ENCODE measurements around the gene ACMSD. TPM values are rescaled to one million over a fixed set of nuclear protein-coding genes. Genes with fewer than 3 reads are reported as not detected.
"Not testable (repeated sequence)": the region's sequence is repeated elsewhere in the genome, so short reads cannot be mapped to it uniquely, and the experiment has no call there.

The ACMSD gene
- not detected for total RNA-seq
- long read RNA-seq, donor 1, partial matches to known transcripts: 0 of 1 reads
- long read RNA-seq, donor 1, other reads (novel, unspliced or antisense): 1 of 1 reads
- long read RNA-seq, donor 2: 0 reads

- intact Hi-C loops (cut with DNase I): no loop called here
- DNase-seq (ENCODE audit: low spot score): no peak
Observed at GRCh38 chr2:134838143-134838620, at the start of gene ACMSD. Gene ACMSD (plus strand): TSS chr2:134838616. CDS start chr2:134838683, 67 bp downstream.

GRCh38 chr2:134790487-134790886 lies 47.9 kb upstream of the ACMSD start:
- DNase-seq (ENCODE audit: low spot score): no peak
- intact Hi-C loops (cut with DNase I): no loop called here

DNA sequence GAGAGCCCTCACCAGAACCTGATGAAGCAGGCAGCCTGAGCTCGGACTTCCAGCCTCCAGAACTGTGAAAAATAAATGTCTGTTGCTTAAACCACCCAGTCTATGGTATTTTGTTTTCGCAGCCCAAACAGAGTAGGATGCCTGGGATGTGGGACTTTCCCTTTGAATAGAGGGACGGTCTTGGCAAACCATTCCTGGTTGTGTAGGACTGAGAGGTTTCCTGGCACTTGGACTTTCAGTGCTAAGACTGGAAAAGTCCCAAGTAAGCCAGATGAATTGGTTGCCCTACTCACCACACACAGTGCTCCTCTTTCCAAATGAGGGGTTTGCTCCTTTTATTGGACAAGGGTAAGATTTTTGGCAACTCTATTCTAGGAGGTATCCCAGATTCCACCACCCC lies 46.8 kb upstream of the ACMSD start:
- DNase-seq (ENCODE audit: low spot score): no peak
- intact Hi-C loops (cut with DNase I): no loop called here

DNA sequence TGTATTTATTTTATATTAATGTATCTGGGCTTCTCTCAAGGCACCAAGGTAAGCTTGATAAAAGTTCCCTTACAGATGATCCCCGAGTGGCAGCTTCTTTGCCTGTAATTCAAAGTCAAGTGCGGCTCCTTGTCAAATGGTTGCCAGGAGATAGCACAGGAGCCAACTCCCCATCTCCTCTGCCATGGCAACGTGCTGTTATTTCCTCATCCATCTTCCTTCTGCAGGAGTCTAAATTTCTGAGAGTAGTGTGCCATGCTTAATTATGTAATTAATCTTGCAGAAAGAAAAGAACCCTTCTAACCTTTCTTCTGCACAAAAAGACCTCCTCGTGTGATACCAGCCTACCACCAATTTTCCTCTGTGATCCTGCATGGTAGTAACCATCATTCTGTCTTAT lies 46.2 kb upstream of the ACMSD start:
- no peak for DNase-seq (ENCODE audit: low spot score)
- intact Hi-C loops (cut with DNase I): no loop called here

GRCh38 chr2:134795765-134796164 lies 42.7 kb upstream of the ACMSD start:
- intact Hi-C loops (cut with DNase I): no loop called here
- no peak for DNase-seq (ENCODE audit: low spot score)

GRCh38 chr2:134796373-134796772 lies 42.0 kb upstream of the ACMSD start:
- intact Hi-C loops (cut with DNase I): no loop called here

GRCh38 chr2:134799936-134800335 lies 38.5 kb upstream of the ACMSD start:
- intact Hi-C loops (cut with DNase I): no loop called here
- DNase-seq (ENCODE audit: low spot score): no peak

More at GRCh38 chr2:134796373-134796772, 42.0 kb upstream of the ACMSD start:
- DNase-seq (ENCODE audit: low spot score): no peak

DNA sequence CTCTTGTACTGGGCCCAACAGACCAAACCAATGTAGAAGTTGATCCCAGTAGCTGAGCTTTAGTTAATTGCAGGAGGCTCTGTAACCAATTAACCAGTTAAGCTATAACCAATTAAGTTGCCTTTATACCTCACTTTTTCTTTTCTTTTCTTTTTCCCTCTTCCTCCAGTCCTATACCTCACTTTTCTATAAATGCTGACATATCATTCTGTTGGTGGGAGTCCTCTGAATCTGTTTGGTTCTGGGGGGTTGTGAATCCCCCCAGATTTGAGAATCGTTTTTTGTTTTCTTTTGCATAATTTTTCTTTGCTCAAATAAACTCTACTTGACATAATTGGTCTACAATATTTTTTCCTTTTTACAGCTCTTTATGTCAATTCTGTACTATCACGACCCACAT lies 38.1 kb upstream of the ACMSD start:
- DNase-seq (ENCODE audit: low spot score): no peak
- intact Hi-C loops (cut with DNase I): no loop called here

DNA sequence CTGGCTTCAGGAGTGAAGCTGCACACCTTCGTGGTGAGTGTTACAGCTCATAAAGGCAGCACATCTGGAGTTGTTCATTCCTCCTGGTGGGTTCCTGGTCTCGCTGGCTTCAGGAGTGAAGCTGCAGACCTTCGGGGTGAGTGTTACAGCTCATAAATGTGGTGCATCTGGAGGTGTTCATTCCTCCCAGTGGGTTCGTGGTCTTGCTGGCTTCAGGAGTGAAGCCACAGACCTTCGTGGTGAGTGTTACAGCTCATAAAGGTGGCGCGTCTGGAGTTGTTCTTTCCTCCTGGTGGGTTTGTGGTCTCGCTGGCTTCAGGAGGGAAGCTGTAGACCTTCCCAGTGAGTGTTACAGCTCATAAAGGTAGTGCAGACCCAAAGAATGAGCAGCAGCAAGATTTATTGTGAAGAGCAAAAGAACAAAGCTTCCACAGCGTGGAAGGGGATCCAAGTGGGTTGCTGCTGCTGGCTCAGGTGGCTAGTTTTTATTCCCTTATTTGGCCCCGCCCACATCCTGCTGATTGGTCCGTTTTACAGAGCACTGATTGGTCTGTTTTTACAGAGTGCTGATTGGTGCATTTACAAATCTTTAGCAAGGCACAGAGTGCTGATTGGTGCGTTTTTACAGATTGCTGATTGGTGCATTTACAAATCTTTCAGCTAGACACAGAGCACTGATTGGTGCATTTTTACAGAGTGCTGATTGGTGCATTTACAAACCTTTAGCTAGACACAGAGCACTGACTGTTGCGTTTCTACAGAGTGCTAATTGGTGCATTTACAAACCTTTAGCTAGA lies 34.6 kb upstream of the ACMSD start:
- DNase-seq (ENCODE audit: low spot score); intact Hi-C loops (cut with DNase I): not testable (repeated sequence)

DNA sequence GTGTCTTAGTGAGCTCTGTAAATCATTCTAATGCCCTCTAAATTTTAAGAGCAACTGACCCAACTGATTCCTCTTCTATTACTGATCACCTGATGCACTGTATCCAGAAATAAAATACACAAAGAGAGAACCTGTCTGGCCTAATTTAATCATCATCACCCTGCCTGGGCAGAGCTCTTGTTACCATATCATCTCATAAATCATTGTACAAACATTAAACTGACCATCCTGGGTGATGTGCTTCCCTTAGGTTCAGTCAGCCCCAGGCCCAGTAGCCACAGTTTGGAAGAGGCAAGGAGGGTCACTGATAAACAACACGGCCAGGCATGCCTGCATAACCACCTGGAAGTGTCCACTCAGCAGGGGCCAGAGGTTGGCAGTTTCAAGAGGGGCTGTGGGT lies 22.7 kb upstream of the ACMSD start:
- no peak for DNase-seq (ENCODE audit: low spot score)
- intact Hi-C loops (cut with DNase I): no loop called here

DNA sequence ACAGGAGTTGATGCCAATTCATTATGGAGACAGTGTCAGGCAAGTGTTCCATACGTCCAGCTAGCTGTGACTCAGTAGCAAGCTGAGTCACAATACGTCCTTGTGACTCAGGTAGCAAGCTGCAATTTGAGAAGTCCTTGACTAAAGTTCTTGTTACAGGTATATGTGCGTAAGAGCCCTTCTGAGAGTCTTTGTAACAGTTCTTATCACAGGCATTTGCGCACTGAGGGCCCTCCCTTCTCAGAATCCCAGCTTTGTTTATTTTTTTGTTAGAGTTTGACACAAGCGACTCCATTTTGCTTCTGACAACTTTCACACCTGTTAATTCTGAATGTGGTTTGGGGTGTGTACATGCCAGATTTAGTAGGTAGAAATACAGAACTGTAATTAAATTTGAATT lies 20.1 kb upstream of the ACMSD start:
- intact Hi-C loops (cut with DNase I): no loop called here
- DNase-seq (ENCODE audit: low spot score): no peak

DNA sequence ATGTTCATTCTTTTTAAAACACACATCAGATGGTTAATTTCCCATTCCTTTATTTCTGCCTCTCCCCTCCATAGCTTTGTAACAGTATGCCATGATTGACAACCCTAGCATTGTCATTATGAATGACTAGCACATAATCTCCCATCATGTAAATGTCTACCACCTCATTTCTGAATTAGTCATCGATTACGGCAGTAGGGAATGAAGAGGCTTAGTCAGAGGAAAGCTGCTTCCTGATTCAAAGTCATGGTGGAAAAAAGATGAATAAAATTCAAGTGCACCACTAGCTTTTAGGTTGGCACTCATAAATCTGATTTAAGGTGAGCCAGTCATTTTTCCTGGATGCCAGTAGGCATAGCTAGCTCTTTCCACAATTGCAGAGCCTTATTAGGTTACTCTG lies 19.1 kb upstream of the ACMSD start:
- intact Hi-C loops (cut with DNase I): no loop called here
- DNase-seq (ENCODE audit: low spot score): no peak

DNA sequence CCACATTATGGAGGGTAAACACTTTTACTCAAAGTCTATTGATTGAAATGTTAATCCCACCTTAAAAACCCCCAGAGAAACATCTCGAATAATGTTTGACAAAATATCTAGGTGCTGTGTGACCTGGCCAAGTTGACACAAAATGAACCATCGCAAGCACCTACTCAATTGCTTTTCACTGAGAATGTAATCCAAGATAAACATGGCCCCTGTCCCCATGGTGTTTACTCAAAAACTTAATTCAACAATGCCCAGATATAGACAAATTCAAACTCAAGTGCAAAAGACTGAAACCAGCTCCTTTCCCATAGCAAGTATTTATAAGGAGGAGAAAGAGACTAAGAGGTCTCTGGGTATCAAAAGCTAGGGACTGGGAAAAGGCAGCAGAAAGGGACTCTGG lies 15.0 kb upstream of the ACMSD start:
- intact Hi-C loops (cut with DNase I): no loop called here

GRCh38 chr2:134823832-134824231 lies 14.6 kb upstream of the ACMSD start:
- DNase-seq (ENCODE audit: low spot score): no peak
- intact Hi-C loops (cut with DNase I): no loop called here

More for the DNA sequence above, 15.0 kb upstream of the ACMSD start:
- no peak for DNase-seq (ENCODE audit: low spot score)

DNA sequence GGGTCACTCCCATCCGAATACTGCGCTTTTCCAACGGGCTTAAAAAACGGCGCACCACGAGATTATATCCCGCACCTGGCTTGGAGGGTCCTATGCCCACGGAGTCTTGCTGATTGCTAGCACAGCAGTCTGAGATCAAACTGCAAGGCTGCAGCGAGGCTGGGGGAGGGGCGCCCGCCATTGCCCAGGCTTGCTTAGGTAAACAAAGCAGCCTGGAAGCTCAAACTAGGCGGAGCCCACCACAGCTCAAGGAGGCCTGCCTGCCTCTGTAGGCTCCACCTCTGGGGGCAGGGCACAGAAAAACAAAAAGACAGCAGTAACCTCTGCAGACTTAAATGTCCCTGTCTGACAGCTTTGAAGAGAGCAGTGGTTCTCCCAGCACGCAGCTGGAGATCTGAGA lies 12.7 kb upstream of the ACMSD start:
- intact Hi-C loops (cut with DNase I); DNase-seq (ENCODE audit: low spot score): not testable (repeated sequence)

DNA sequence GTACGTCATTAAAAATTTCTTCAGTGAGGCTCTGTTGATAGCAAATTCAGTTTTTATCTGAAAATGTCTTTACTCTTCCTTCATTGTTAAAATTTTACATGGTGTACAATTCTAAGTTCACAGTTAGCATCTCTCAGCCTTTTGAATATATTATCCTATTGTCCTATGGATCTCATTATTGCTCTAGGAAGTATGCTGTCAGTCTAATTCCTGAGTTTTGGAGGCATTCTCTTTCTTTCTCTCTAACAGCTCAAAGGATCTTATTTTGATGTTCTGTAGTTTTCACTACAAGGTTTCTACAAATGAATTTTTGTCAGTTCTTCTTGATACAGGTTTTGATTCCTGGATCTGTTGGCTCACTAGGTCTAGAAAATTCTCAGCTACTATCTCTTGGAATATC lies 2.9 kb upstream of the ACMSD start:
- no peak for DNase-seq (ENCODE audit: low spot score)
- intact Hi-C loops (cut with DNase I): no loop called here

- DNase-seq (ENCODE audit: low spot score): no peak
- intact Hi-C loops (cut with DNase I): loop anchor here in 1 of 2 donors (1.0 kb wide), 1 partner anchor 9 kb away; no protein-coding TSS in a partner anchor
Observed at GRCh38 chr2:134836986-134837385, 1.4 kb upstream of the ACMSD start.

DNA sequence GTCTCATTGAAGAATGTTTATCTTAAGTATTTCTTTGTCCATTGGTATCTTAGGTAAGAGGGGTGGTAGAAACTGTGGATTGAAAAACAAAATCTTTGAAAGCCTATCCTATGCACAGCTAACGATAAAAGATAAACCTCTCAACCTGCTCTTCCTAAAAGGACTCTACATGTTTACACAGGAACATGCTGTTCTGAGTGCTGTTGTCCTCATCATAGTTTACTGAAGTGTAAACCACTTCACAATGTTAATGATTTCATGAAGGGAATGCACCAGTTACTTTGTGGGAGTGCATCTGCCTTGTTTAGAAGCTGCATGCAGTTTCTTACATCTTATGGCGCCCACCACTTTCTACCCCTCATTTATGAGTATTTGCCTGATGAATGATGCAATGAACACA lies 1.2 kb downstream of the ACMSD start:
- intact Hi-C loops (cut with DNase I): no loop called here
- no peak for DNase-seq (ENCODE audit: low spot score)

GRCh38 chr2:134842930-134843490 lies 4.6 kb downstream of the ACMSD start:
- no peak for DNase-seq (ENCODE audit: low spot score)
- intact Hi-C loops (cut with DNase I): no loop called here

- intact Hi-C loops (cut with DNase I): no loop called here
- DNase-seq (ENCODE audit: low spot score): no peak
Observed at GRCh38 chr2:134843968-134844367, 5.6 kb downstream of the ACMSD start.

DNA sequence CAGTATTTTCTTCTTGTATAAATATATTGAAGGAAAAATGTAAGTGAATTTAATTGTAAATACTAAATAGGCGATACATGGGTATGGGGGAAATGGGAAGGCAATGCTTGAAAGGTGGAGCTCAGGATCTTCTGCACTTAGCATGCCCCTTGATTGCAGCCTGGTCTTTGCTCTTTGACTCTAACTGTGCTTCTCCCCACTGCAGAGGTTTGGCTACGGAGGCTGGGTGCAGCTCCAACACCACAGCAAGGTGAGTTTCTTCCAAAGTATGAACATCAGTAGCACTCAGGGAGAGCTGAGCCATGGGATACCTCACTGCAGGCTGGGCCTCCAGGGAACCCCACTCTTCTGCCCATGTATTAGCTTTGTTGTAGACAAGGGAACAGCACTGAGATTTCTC lies 6.6 kb downstream of the ACMSD start:
- intact Hi-C loops (cut with DNase I): no loop called here
- no peak for DNase-seq (ENCODE audit: low spot score)
